ENCODE measurements around the gene A2ML1. TPM values are rescaled to one million over a fixed set of nuclear protein-coding genes. Genes with fewer than 3 reads are reported as not detected.
"Not testable (repeated sequence)": the region's sequence is repeated elsewhere in the genome, so short reads cannot be mapped to it uniquely, and the experiment has no call there.

The A2ML1 gene
- total RNA-seq, 2 experiments from 2014 or later: not detected

GRCh38 chr12:8796831-8797626 lies 25.4 kb upstream of the A2ML1 start:
- peaks cover 2% of the 10 kb centered on the region for H3K9me3 Mint-ChIP-seq
- no peak overlapping the region for H3K27ac Mint-ChIP-seq
- H3K27me3 Mint-ChIP-seq: no peaks in the 10 kb centered on the region
- no peaks in the 10 kb centered on the region for H3K36me3 Mint-ChIP-seq (ENCODE audit: low read depth)
- DNase-seq: no peak
- POLR2A ChIA-PET: no interaction called here
- no peak overlapping the region for H3K4me3 Mint-ChIP-seq
- CTCF ChIA-PET: no interaction called here
- no peaks in the 10 kb centered on the region for H3K4me1 Mint-ChIP-seq

- H3K9me3 Mint-ChIP-seq; POLR2A ChIA-PET; H3K4me1 Mint-ChIP-seq; H3K36me3 Mint-ChIP-seq (ENCODE audit: low read depth); H3K27ac Mint-ChIP-seq; H3K4me3 Mint-ChIP-seq; DNase-seq; CTCF ChIA-PET; H3K27me3 Mint-ChIP-seq: not testable (repeated sequence)
These were observed 21.2 kb upstream of the A2ML1 start for GRCh38 chr12:8801213-8801612.

- POLR2A ChIA-PET; H3K27me3 Mint-ChIP-seq; CTCF ChIA-PET; H3K4me3 Mint-ChIP-seq; DNase-seq; H3K27ac Mint-ChIP-seq; H3K9me3 Mint-ChIP-seq; H3K4me1 Mint-ChIP-seq; H3K36me3 Mint-ChIP-seq (ENCODE audit: low read depth): not testable (repeated sequence)
These were observed 17.6 kb upstream of the A2ML1 start for GRCh38 chr12:8804833-8805232.

GRCh38 chr12:8805487-8805886 lies 16.9 kb upstream of the A2ML1 start:
- H3K4me1 Mint-ChIP-seq; H3K9me3 Mint-ChIP-seq; H3K36me3 Mint-ChIP-seq (ENCODE audit: low read depth); CTCF ChIA-PET; H3K27me3 Mint-ChIP-seq; POLR2A ChIA-PET; H3K4me3 Mint-ChIP-seq; DNase-seq; H3K27ac Mint-ChIP-seq: not testable (repeated sequence)

GRCh38 chr12:8807084-8807483 lies 15.3 kb upstream of the A2ML1 start:
- H3K9me3 Mint-ChIP-seq; H3K36me3 Mint-ChIP-seq (ENCODE audit: low read depth); H3K27ac Mint-ChIP-seq; POLR2A ChIA-PET; CTCF ChIA-PET; H3K4me1 Mint-ChIP-seq; DNase-seq; H3K4me3 Mint-ChIP-seq; H3K27me3 Mint-ChIP-seq: not testable (repeated sequence)

GRCh38 chr12:8810112-8810511 lies 12.3 kb upstream of the A2ML1 start:
- H3K36me3 Mint-ChIP-seq (ENCODE audit: low read depth); H3K27ac Mint-ChIP-seq; DNase-seq; POLR2A ChIA-PET; H3K9me3 Mint-ChIP-seq; H3K4me1 Mint-ChIP-seq; CTCF ChIA-PET; H3K4me3 Mint-ChIP-seq; H3K27me3 Mint-ChIP-seq: not testable (repeated sequence)

GRCh38 chr12:8813572-8814357 lies 8.7 kb upstream of the A2ML1 start:
- no peak overlapping the region for H3K4me3 Mint-ChIP-seq
- no peak for DNase-seq
- no peaks in the 10 kb centered on the region for H3K36me3 Mint-ChIP-seq (ENCODE audit: low read depth)
- CTCF ChIA-PET: no interaction called here
- no peaks in the 10 kb centered on the region for H3K27me3 Mint-ChIP-seq
- H3K27ac Mint-ChIP-seq: no peak overlapping the region
- POLR2A ChIA-PET: no interaction called here
- no peaks in the 10 kb centered on the region for H3K4me1 Mint-ChIP-seq
- no peaks in the 10 kb centered on the region for H3K9me3 Mint-ChIP-seq

GRCh38 chr12:8816448-8817050 lies 5.9 kb upstream of the A2ML1 start:
- Mint-ChIP-seq H3K4me1 (no peaks in the 10 kb centered on the region), H3K4me3 (no peak overlapping the region), H3K27ac (no peak overlapping the region), H3K9me3 (no peaks in the 10 kb centered on the region), H3K27me3 (no peaks in the 10 kb centered on the region), H3K36me3 (ENCODE audit: low read depth) (no peaks in the 10 kb centered on the region)
- no peak for DNase-seq
- CTCF ChIA-PET: interaction anchor here (0.7 to 1.1 kb wide), 2 partner anchors 74 to 318 kb away, joined by 4 to 5 read pairs; no protein-coding TSS in a partner anchor
- POLR2A ChIA-PET: no interaction called here

- no peak overlapping the region for H3K4me3 Mint-ChIP-seq
- CTCF ChIA-PET: interaction anchor here (1.1 kb wide), 1 partner anchor 73 kb away, joined by 5 read pairs; no protein-coding TSS in a partner anchor
- DNase-seq: no peak
- no peaks in the 10 kb centered on the region for H3K27me3 Mint-ChIP-seq
- H3K36me3 Mint-ChIP-seq (ENCODE audit: low read depth): no peaks in the 10 kb centered on the region
- H3K9me3 Mint-ChIP-seq: no peaks in the 10 kb centered on the region
- H3K4me1 Mint-ChIP-seq: no peaks in the 10 kb centered on the region
- no peak overlapping the region for H3K27ac Mint-ChIP-seq
- POLR2A ChIA-PET: no interaction called here
These were observed 4.6 kb upstream of the A2ML1 start for GRCh38 chr12:8817856-8818255.

- no peak overlapping the region for H3K27ac Mint-ChIP-seq
- H3K9me3 Mint-ChIP-seq: no peaks in the 10 kb centered on the region
- no peak overlapping the region for H3K4me3 Mint-ChIP-seq
- ChIA-PET CTCF (interaction anchor here (1.2 kb wide), 1 partner anchor 72 kb away, joined by 3 read pairs; no protein-coding TSS in a partner anchor), POLR2A (no interaction called here)
- no peaks in the 10 kb centered on the region for H3K36me3 Mint-ChIP-seq (ENCODE audit: low read depth)
- no peak for DNase-seq
- no peaks in the 10 kb centered on the region for H3K4me1 Mint-ChIP-seq
- no peaks in the 10 kb centered on the region for H3K27me3 Mint-ChIP-seq
These were observed 3.9 kb upstream of the A2ML1 start for GRCh38 chr12:8818526-8818925.

GRCh38 chr12:8819666-8819980 lies 2.8 kb upstream of the A2ML1 start:
- H3K27ac Mint-ChIP-seq: no peak overlapping the region
- DNase-seq: no peak
- H3K9me3 Mint-ChIP-seq: no peaks in the 10 kb centered on the region
- H3K4me3 Mint-ChIP-seq: no peak overlapping the region
- POLR2A ChIA-PET: no interaction called here
- CTCF ChIA-PET: no interaction called here
- H3K27me3 Mint-ChIP-seq: no peaks in the 10 kb centered on the region
- H3K36me3 Mint-ChIP-seq (ENCODE audit: low read depth): no peaks in the 10 kb centered on the region
- H3K4me1 Mint-ChIP-seq: no peaks in the 10 kb centered on the region

GRCh38 chr12:8820676-8821407 lies 1.6 kb upstream of the A2ML1 start:
- DNase-seq; H3K9me3 Mint-ChIP-seq; H3K36me3 Mint-ChIP-seq (ENCODE audit: low read depth); CTCF ChIA-PET; H3K27me3 Mint-ChIP-seq; H3K4me1 Mint-ChIP-seq; H3K4me3 Mint-ChIP-seq; POLR2A ChIA-PET; H3K27ac Mint-ChIP-seq: not testable (repeated sequence)

GRCh38 chr12:8821591-8821990 lies 830 bp upstream of the A2ML1 start:
- H3K36me3 Mint-ChIP-seq (ENCODE audit: low read depth): no peaks in the 10 kb centered on the region
- H3K27ac Mint-ChIP-seq: no peak overlapping the region
- no peaks in the 10 kb centered on the region for H3K9me3 Mint-ChIP-seq
- H3K27me3 Mint-ChIP-seq: peaks cover 5% of the 10 kb centered on the region
- ChIA-PET CTCF (no interaction called here), POLR2A (no interaction called here)
- no peak for DNase-seq
- no peaks in the 10 kb centered on the region for H3K4me1 Mint-ChIP-seq
- no peak overlapping the region for H3K4me3 Mint-ChIP-seq

Measured in activated CD4-positive, alpha-beta memory T cell treated with anti-CD3 and anti-CD28 coated beads, Interleukin-2, amount 10 ng/mL, durations not matched to agents 7 days and 5 days (primary cell).